ENCODE data around the gene AFG3L2. TPM values are rescaled to one million over a fixed set of nuclear protein-coding genes. Genes with fewer than 3 reads are reported as not detected.
A peak's percentile ranks its signal among the peaks of the same experiment; 100 is the strongest.

The AFG3L2 gene
- total and polyA plus RNA-seq, 4 donors = 16.4 to 41.3 (median 33.8) TPM

- Histone ChIP-seq H3K36me3 (ENCODE audit: control insufficient read depth in 4 of 4, insufficient read depth in 4 of 4, low read length in 4 of 4) (peaks cover 12 to 31% (median 24%) of the 10 kb centered on the region in 4 donors), H3K27ac (ENCODE audit: low read depth in 1 of 2, low read length in 1 of 2) (no peak overlapping the region), H3K4me3 (no peak overlapping the region), H3K4me1 (ENCODE audit: control insufficient read depth in 5 of 5, insufficient read depth in 5 of 5, low read length in 5 of 5) (no peaks in the 10 kb centered on the region), H3K9me3 (ENCODE audit: control insufficient read depth in 4 of 4, insufficient read depth in 3 of 4, low read length in 3 of 4) (no peaks in the 10 kb centered on the region), H3K27me3 (ENCODE audit: control insufficient read depth in 3 of 3, insufficient read depth in 3 of 3, low read length in 2 of 3) (no peaks in the 10 kb centered on the region), H3K9ac (ENCODE audit: insufficient read depth in 1 of 2, low read length in 2 of 2) (no peak overlapping the region)
- no peak for TF ChIP-seq CTCF (IDR thresholded peaks at IDR 0.05; ENCODE audit: control extremely low read depth, extremely low read depth)
- ATAC-seq (ENCODE audit: insufficient read depth, low FRiP score) (no peak), DNase-seq (no peak)
- 60 to 70% methylated on average over 2 of the region's 2 CpGs for WGBS, 2 donors
These were observed 42.2 kb downstream of the AFG3L2 start for GRCh38 chr18:12334863-12335262.

GRCh38 chr18:12334366-12334808 lies 42.6 kb downstream of the AFG3L2 start:
- no peak for TF ChIP-seq CTCF (IDR thresholded peaks at IDR 0.05; ENCODE audit: control extremely low read depth, extremely low read depth)
- DNase-seq = peak in 1 of 3 donors; percentile 41
- no peaks in the 10 kb centered on the region for H3K27me3 ChIP-seq (ENCODE audit: control insufficient read depth in 3 of 3, insufficient read depth in 3 of 3, low read length in 2 of 3)
- no peaks in the 10 kb centered on the region for H3K4me1 ChIP-seq (ENCODE audit: control insufficient read depth in 5 of 5, insufficient read depth in 5 of 5, low read length in 5 of 5)
- peaks cover 12 to 33% (median 25%) of the 10 kb centered on the region in 4 donors for H3K36me3 ChIP-seq (ENCODE audit: control insufficient read depth in 4 of 4, insufficient read depth in 4 of 4, low read length in 4 of 4)
- H3K9ac ChIP-seq (ENCODE audit: insufficient read depth in 1 of 2, low read length in 2 of 2) = no peak overlapping the region
- no peak for ATAC-seq (ENCODE audit: insufficient read depth, low FRiP score)
- 67 to 80% methylated on average over 2 of the region's 2 CpGs for WGBS, 2 donors
- no peaks in the 10 kb centered on the region for H3K9me3 ChIP-seq (ENCODE audit: control insufficient read depth in 4 of 4, insufficient read depth in 3 of 4, low read length in 3 of 4)
- H3K27ac ChIP-seq (ENCODE audit: low read depth in 1 of 2, low read length in 1 of 2) = no peak overlapping the region
- H3K4me3 ChIP-seq = no peak overlapping the region

GRCh38 chr18:12333506-12334290 lies 43.3 kb downstream of the AFG3L2 start:
- H3K27me3 ChIP-seq (ENCODE audit: control insufficient read depth in 3 of 3, insufficient read depth in 3 of 3, low read length in 2 of 3) = no peaks in the 10 kb centered on the region
- no peak overlapping the region for H3K27ac ChIP-seq (ENCODE audit: low read depth in 1 of 2, low read length in 1 of 2)
- WGBS, 2 donors = 87 to 93% methylated on average over 10 of the region's 10 CpGs
- H3K9me3 ChIP-seq (ENCODE audit: control insufficient read depth in 4 of 4, insufficient read depth in 3 of 4, low read length in 3 of 4) = no peaks in the 10 kb centered on the region
- ATAC-seq (ENCODE audit: insufficient read depth, low FRiP score) (no peak), DNase-seq (no peak)
- no peak for TF ChIP-seq CTCF (IDR thresholded peaks at IDR 0.05; ENCODE audit: control extremely low read depth, extremely low read depth)
- no peak overlapping the region for H3K9ac ChIP-seq (ENCODE audit: insufficient read depth in 1 of 2, low read length in 2 of 2)
- H3K4me3 ChIP-seq = no peak overlapping the region
- no peaks in the 10 kb centered on the region for H3K4me1 ChIP-seq (ENCODE audit: control insufficient read depth in 5 of 5, insufficient read depth in 5 of 5, low read length in 5 of 5)
- H3K36me3 ChIP-seq (ENCODE audit: control insufficient read depth in 4 of 4, insufficient read depth in 4 of 4, low read length in 4 of 4) = peaks cover 16 to 37% (median 28%) of the 10 kb centered on the region in 4 donors

Measured in lung (tissue), 12 donors.